Measurements from ENCODE around the gene PPL.

- TF ChIP-seq TAF1 (IDR thresholded peaks at IDR 0.05; ENCODE audit: borderline replicate concordance, low read depth, low read length), result no peak
- TF ChIP-seq POLR2AphosphoS5 (IDR thresholded peaks at IDR 0.05; ENCODE audit: low read depth, low read length), result no peak
- no peak for TF ChIP-seq POLR2A (IDR thresholded peaks at IDR 0.05; ENCODE audit: low read depth, low read length)
Observed at GRCh38 chr16:4913774-4914525, 23.0 kb downstream of the PPL start.
